ENCODE data around the gene MAS1L. TPM values are rescaled to one million over a fixed set of nuclear protein-coding genes. Genes with fewer than 3 reads are reported as not detected.

MAS1L gene
- total RNA-seq, 1 donor from 2014 or later: not detected

GRCh38 chr6:29522227-29522626 is 34.5 kb upstream of the MAS1L start:
- DNase-seq (ENCODE audit: low spot score): no peak
- Histone ChIP-seq H3K36me3 (no peaks in the 10 kb centered on the region), H3K9me3 (ENCODE audit: low read depth) (peaks cover 16% of the 10 kb centered on the region), H3K4me3 (no peak overlapping the region), H4K20me1 (ENCODE audit: low read depth) (no peaks in the 10 kb centered on the region), H3K79me2 (ENCODE audit: low read depth) (no peaks in the 10 kb centered on the region), H3K27ac (no peak overlapping the region), H3K27me3 (no peaks in the 10 kb centered on the region), H3K4me2 (no peak overlapping the region), H3K9ac (no peak overlapping the region), H3F3A (ENCODE audit: low read depth) (no peaks in the 10 kb centered on the region), H3K4me1 (peaks cover 5% of the 10 kb centered on the region), H2AFZ (replicated peaks) (no peak overlapping the region)
- H3K27me3 Mint-ChIP-seq (ENCODE audit: insufficient read depth, low read depth): no peaks in the 10 kb centered on the region
- H3K36me3 Mint-ChIP-seq: no peaks in the 10 kb centered on the region
- no peaks in the 10 kb centered on the region for H3K4me1 Mint-ChIP-seq
- peaks cover 8% of the 10 kb centered on the region for H3K9me3 Mint-ChIP-seq
- no peak for TF ChIP-seq EZH2 (IDR thresholded peaks at IDR 0.05)
- no peak overlapping the region for H3K27ac Mint-ChIP-seq
- H3K4me3 Mint-ChIP-seq: no peak overlapping the region

GRCh38 chr6:29521006-29521680 is 33.4 kb upstream of the MAS1L start:
- Histone ChIP-seq H3K27me3 (no peaks in the 10 kb centered on the region), H3K4me3 (no peak overlapping the region), H3K9me3 (ENCODE audit: low read depth) (peaks cover 16% of the 10 kb centered on the region), H3K4me1 (peaks cover 5% of the 10 kb centered on the region), H4K20me1 (ENCODE audit: low read depth) (no peaks in the 10 kb centered on the region), H2AFZ (replicated peaks) (no peak overlapping the region), H3K9ac (no peak overlapping the region), H3K27ac (no peak overlapping the region), H3K79me2 (ENCODE audit: low read depth) (no peaks in the 10 kb centered on the region), H3F3A (ENCODE audit: low read depth) (no peaks in the 10 kb centered on the region), H3K4me2 (no peak overlapping the region), H3K36me3 (no peaks in the 10 kb centered on the region)
- H3K27me3 Mint-ChIP-seq (ENCODE audit: insufficient read depth, low read depth): peaks cover 4% of the 10 kb centered on the region
- H3K27ac Mint-ChIP-seq: no peak overlapping the region
- no peaks in the 10 kb centered on the region for H3K4me1 Mint-ChIP-seq
- H3K4me3 Mint-ChIP-seq: no peak overlapping the region
- TF ChIP-seq EZH2phosphoT487 (IDR thresholded peaks at IDR 0.05) (no peak), CTCF (IDR thresholded peaks at IDR 0.05) (no peak), EZH2 (IDR thresholded peaks at IDR 0.05) (no peak)
- no peak for DNase-seq (ENCODE audit: low spot score)
- no peaks in the 10 kb centered on the region for H3K36me3 Mint-ChIP-seq
- peaks cover 13% of the 10 kb centered on the region for H3K9me3 Mint-ChIP-seq

- peaks cover 17% of the 10 kb centered on the region for H3K9me3 Mint-ChIP-seq
- Histone ChIP-seq H3F3A (ENCODE audit: low read depth) (no peaks in the 10 kb centered on the region), H2AFZ (replicated peaks) (no peak overlapping the region), H3K4me2 (no peak overlapping the region), H3K79me2 (ENCODE audit: low read depth) (no peaks in the 10 kb centered on the region), H3K9me3 (ENCODE audit: low read depth) (peaks cover 16% of the 10 kb centered on the region), H3K36me3 (no peaks in the 10 kb centered on the region), H3K9ac (no peak overlapping the region), H4K20me1 (ENCODE audit: low read depth) (no peaks in the 10 kb centered on the region), H3K4me3 (no peak overlapping the region), H3K27ac (no peak overlapping the region), H3K27me3 (no peaks in the 10 kb centered on the region), H3K4me1 (peaks cover 5% of the 10 kb centered on the region)
- no peak overlapping the region for H3K4me3 Mint-ChIP-seq
- H3K27ac Mint-ChIP-seq: no peak overlapping the region
- TF ChIP-seq EZH2 (IDR thresholded peaks at IDR 0.05) (no peak), CTCF (IDR thresholded peaks at IDR 0.05) (no peak), EZH2phosphoT487 (IDR thresholded peaks at IDR 0.05) (no peak)
- peaks cover 4% of the 10 kb centered on the region for H3K27me3 Mint-ChIP-seq (ENCODE audit: insufficient read depth, low read depth)
- H3K36me3 Mint-ChIP-seq: no peaks in the 10 kb centered on the region
- no peaks in the 10 kb centered on the region for H3K4me1 Mint-ChIP-seq
- DNase-seq (ENCODE audit: low spot score): no peak
These were observed 32.5 kb upstream of the MAS1L start for GRCh38 chr6:29520232-29520631.

- DNase-seq (ENCODE audit: low spot score): no peak
- Mint-ChIP-seq H3K27ac (no peak overlapping the region), H3K4me1 (no peaks in the 10 kb centered on the region), H3K27me3 (ENCODE audit: insufficient read depth, low read depth) (peaks cover 4% of the 10 kb centered on the region), H3K4me3 (no peak overlapping the region), H3K36me3 (no peaks in the 10 kb centered on the region), H3K9me3 (peaks cover 18% of the 10 kb centered on the region)
- Histone ChIP-seq H3K4me3 (no peak overlapping the region), H3K4me2 (no peak overlapping the region), H3K79me2 (ENCODE audit: low read depth) (no peaks in the 10 kb centered on the region), H4K20me1 (ENCODE audit: low read depth) (no peaks in the 10 kb centered on the region), H3F3A (ENCODE audit: low read depth) (no peaks in the 10 kb centered on the region), H3K27me3 (no peaks in the 10 kb centered on the region), H3K27ac (no peak overlapping the region), H3K9me3 (ENCODE audit: low read depth) (peaks cover 16% of the 10 kb centered on the region), H3K36me3 (no peaks in the 10 kb centered on the region), H3K4me1 (no peaks in the 10 kb centered on the region), H3K9ac (no peak overlapping the region), H2AFZ (replicated peaks) (no peak overlapping the region)
- TF ChIP-seq EZH2 (IDR thresholded peaks at IDR 0.05) (no peak), CTCF (IDR thresholded peaks at IDR 0.05) (no peak), EZH2phosphoT487 (IDR thresholded peaks at IDR 0.05) (no peak)
These were observed 31.7 kb upstream of the MAS1L start for GRCh38 chr6:29519291-29520010.

Data from neural progenitor cell (in vitro differentiated cells).